DOHH2 (cell line): ENCODE measurements around the gene POLDIP3.
"Not testable (repeated sequence)": the region's sequence is repeated elsewhere in the genome, so short reads cannot be mapped to it uniquely, and the experiment has no call there.

Experiments used
- H3F3A ChIP-seq: fragments of 200-600 bp; sonication (generic), shearing (Covaris generic); 2 replicates; pipeline ENCODE4 v1.6.0; 2016; ENCODE audit warnings: antibody characterized with exemption, mild to moderate bottlenecking; ENCODE audit not compliant: control insufficient read depth, insufficient read depth
- H3K27ac ChIP-seq: fragments of 200-600 bp; sonication (generic); 2 replicates; pipeline ENCODE4 v1.5.1; 2014; ENCODE audit warnings: low read depth, mild to moderate bottlenecking, low read length, moderate library complexity
- H3K27me3 ChIP-seq: fragments of 200-600 bp; sonication (generic); 2 replicates; pipeline ENCODE4 v1.6.1; 2014; ENCODE audit warnings: mild to moderate bottlenecking, low read length, mixed read lengths; ENCODE audit not compliant: control insufficient read depth
- H3K36me3 ChIP-seq: fragments of 200-600 bp; sonication (generic); 2 replicates; pipeline ENCODE4 v1.6.1; 2014; ENCODE audit warnings: mild to moderate bottlenecking, low read length, moderate library complexity, mixed read lengths; ENCODE audit not compliant: control insufficient read depth
- H3K4me1 ChIP-seq: fragments of 200-600 bp; sonication (generic); 2 replicates; pipeline ENCODE4 v1.6.1; 2014; ENCODE audit warnings: mild to moderate bottlenecking, low read length, mixed read lengths; ENCODE audit not compliant: control insufficient read depth
- H3K4me2 ChIP-seq: fragments of 200-600 bp; sonication (generic); 2 replicates; pipeline ENCODE4 v1.6.0; 2014; ENCODE audit warnings: mild to moderate bottlenecking, low read length, moderate library complexity
- H3K4me3 ChIP-seq: fragments of 200-600 bp; sonication (generic); 2 replicates; pipeline ENCODE4 v1.5.1; 2014; ENCODE audit warnings: mild to moderate bottlenecking, low read length, mixed read lengths
- H3K79me2 ChIP-seq: fragments of 200-600 bp; sonication (generic); 2 replicates; pipeline ENCODE4 v1.6.1; 2014; ENCODE audit warnings: mild to moderate bottlenecking, low read length, mixed read lengths; ENCODE audit not compliant: control insufficient read depth
- H3K9me2 ChIP-seq: fragments of 200-600 bp; sonication (generic); replicated peaks from 2 replicates; pipeline ENCODE4 v1.6.1; 2014; ENCODE audit warnings: mild to moderate bottlenecking, low read length, mixed read lengths; ENCODE audit not compliant: control insufficient read depth
- H3K9me3 ChIP-seq: fragments of 200-600 bp; sonication (generic); 2 replicates; pipeline ENCODE4 v1.6.1; 2014; ENCODE audit warnings: antibody characterized with exemption, low read length, mixed read lengths; ENCODE audit not compliant: control insufficient read depth, insufficient read depth
- H4K20me1 ChIP-seq: fragments of 200-600 bp; sonication (generic); 2 replicates; pipeline ENCODE4 v1.6.0; 2014; ENCODE audit warnings: low read depth, mild to moderate bottlenecking, antibody characterized with exemption, low read length, moderate library complexity; ENCODE audit not compliant: control insufficient read depth, insufficient read depth
- EZH2phosphoT487 ChIP-seq: fragments of 200-600 bp; sonication (generic); IDR thresholded peaks from 2 replicates; pipeline ENCODE4 v1.6.1; 2017; ENCODE audit warnings: borderline replicate concordance, mild to moderate bottlenecking, antibody characterized with exemption, low read length, moderate library complexity, mixed read lengths
- TF ChIP-seq, protein P1 (sequence below): fragments of 200-600 bp; sonication (generic); IDR thresholded peaks from one replicate; pipeline ENCODE4 v1.5.1; 2014; ENCODE audit warnings: antibody characterized with exemption, mild to moderate bottlenecking, low read depth, low read length; ENCODE audit not compliant: poor library complexity, severe bottlenecking

The POLDIP3 gene

DNA sequence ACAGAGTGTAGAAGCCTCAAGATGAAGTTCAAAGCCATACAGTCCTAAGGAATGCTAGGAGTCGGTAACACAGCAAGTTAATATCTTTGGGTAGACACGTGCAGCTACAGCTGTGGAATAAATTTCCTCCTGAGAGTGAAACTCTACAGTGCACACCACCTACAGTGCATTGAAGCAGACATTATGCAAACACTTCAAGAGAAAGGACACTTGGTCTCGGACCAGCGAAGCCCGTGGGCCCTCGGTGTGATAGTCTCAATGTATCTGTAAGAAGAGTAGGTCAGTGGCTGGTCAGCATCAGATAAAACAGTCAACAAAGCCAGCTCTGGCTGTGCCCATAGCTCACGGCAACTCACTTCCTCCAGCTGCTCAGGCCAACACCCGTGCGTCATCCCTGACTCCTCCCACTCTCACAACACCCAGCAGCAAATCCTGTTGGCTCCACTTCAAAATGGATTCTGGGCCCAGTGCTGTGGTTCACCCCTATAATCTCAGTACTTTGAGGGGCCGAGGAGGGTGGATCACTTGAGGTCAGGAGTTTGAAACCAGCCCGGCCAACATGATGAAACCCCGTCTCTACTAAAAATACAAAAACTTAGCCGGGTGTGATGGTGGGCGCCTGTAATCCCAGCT is 77.4 kb downstream of the POLDIP3 start:
- H3K9me2 ChIP-seq, H4K20me1 ChIP-seq, H3K27me3 ChIP-seq, H3K79me2 ChIP-seq, H3K9me3 ChIP-seq, H3K36me3 ChIP-seq: not testable (repeated sequence)
- Histone ChIP-seq H3K27ac (peak overlapping the region; percentile 92), H3K4me1 (peaks cover 87% of the 10 kb centered on the region), H3F3A (peaks cover 42% of the 10 kb centered on the region), H3K4me2 (peak overlapping the region; percentile 77), H3K4me3 (peak overlapping the region; percentile 65)

DNA sequence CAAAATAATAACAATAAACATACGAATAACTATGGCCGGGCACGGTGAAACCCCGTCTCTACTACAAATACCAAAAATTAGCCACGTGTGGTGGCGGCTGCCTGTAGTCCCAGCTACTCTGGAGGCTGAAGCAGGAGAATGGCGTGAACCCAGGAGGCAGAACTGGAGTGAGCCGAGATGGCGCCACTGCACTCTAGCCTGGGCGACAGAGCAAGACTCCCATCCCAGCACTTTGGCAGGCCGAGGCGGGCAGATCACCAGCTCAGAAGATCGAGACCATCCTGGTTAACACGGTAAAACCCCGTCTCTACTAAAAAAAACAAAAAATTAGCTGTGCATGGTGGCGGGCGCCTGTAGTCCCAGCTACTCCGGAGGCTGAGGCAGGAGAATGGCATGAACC is 78.0 kb downstream of the POLDIP3 start:
- not testable (repeated sequence) for H3K27me3 ChIP-seq, H3K36me3 ChIP-seq, H3K9me3 ChIP-seq, H3K9me2 ChIP-seq, H3K79me2 ChIP-seq, H4K20me1 ChIP-seq
- Histone ChIP-seq H3F3A (peaks cover 44% of the 10 kb centered on the region), H3K4me3 (peak overlapping the region; percentile 65), H3K27ac (peak overlapping the region; percentile 92), H3K4me1 (peaks cover 93% of the 10 kb centered on the region), H3K4me2 (peak overlapping the region; percentile 77)
- TF ChIP-seq, protein P1, sequence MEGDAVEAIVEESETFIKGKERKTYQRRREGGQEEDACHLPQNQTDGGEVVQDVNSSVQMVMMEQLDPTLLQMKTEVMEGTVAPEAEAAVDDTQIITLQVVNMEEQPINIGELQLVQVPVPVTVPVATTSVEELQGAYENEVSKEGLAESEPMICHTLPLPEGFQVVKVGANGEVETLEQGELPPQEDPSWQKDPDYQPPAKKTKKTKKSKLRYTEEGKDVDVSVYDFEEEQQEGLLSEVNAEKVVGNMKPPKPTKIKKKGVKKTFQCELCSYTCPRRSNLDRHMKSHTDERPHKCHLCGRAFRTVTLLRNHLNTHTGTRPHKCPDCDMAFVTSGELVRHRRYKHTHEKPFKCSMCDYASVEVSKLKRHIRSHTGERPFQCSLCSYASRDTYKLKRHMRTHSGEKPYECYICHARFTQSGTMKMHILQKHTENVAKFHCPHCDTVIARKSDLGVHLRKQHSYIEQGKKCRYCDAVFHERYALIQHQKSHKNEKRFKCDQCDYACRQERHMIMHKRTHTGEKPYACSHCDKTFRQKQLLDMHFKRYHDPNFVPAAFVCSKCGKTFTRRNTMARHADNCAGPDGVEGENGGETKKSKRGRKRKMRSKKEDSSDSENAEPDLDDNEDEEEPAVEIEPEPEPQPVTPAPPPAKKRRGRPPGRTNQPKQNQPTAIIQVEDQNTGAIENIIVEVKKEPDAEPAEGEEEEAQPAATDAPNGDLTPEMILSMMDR = peak; percentile 24

DNA sequence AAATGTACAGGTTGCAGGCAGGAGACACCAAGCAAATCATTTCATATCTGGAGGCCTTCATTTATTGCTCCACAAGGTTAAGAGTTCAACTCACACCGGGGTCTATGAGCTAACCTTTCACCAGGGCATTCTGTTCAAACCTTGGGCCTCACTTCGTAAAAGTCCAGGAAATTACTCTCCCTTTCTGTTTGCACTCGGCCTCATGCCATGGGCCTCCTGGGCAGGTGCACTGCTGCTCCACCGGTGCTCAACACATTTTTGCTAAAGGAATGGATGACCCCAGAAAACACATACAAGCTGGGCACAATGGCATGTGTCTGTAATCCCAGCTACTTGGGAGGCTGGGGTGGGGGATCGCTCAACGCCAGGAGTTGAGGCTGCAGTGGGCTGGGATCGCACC is 78.5 kb downstream of the POLDIP3 start:
- no peaks in the 10 kb centered on the region; the same call in 1 of the 2 replicates for H3K36me3 ChIP-seq
- H3K9me3 ChIP-seq = no peaks in the 10 kb centered on the region
- peaks cover 89% of the 10 kb centered on the region for H3K4me1 ChIP-seq
- H4K20me1 ChIP-seq = no peaks in the 10 kb centered on the region
- H3K4me2 ChIP-seq = peak overlapping the region; percentile 77
- H3F3A ChIP-seq = peaks cover 43% of the 10 kb centered on the region
- no peaks in the 10 kb centered on the region for H3K27me3 ChIP-seq
- no peak for TF ChIP-seq EZH2phosphoT487
- TF ChIP-seq, protein P1 = no peak
- H3K4me3 ChIP-seq = peak overlapping the region; percentile 65
- H3K79me2 ChIP-seq = peaks cover 6% of the 10 kb centered on the region; the same call in 1 of the 2 replicates
- H3K27ac ChIP-seq = peak overlapping the region; percentile 92
- no peaks in the 10 kb centered on the region for H3K9me2 ChIP-seq

DNA sequence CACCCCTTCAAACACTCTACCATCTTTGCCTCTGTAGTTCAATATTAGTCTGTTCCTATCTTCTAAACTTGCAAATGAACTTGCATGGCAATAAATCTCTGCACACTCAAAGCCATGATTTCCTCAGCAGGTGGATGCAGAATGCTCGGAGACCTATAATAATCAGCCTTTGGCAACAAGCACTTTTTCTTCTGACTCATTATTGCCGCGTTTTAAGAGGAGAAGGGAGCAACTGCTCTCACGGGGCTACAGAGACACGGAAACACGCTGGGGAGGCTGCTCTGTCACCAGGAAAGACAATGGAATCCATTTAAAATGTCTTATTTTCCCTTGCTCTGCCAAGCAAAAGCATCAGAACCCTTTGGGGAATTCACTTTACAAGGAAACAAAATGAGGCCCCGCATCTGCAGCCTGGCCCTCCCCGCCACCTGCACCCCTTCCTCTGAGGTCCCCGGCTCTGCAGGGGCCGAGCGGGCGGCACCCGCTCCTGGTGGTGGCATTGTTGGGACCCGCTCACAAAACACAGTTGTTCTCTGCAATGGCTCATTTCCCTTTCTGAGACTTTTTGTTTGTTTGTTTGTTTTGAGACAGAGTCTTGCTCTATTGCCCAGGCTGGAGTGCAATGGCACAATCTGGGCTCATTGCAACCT is 79.5 kb downstream of the POLDIP3 start:
- H3K9me2 ChIP-seq, H3K9me3 ChIP-seq, H3K36me3 ChIP-seq, H3K79me2 ChIP-seq, H3K27me3 ChIP-seq, H4K20me1 ChIP-seq: not testable (repeated sequence)
- H3K27ac ChIP-seq = peak overlapping the region; percentile 92
- H3K4me1 ChIP-seq = peaks cover 89% of the 10 kb centered on the region
- H3K4me3 ChIP-seq = peak overlapping the region; percentile 65
- peaks cover 39% of the 10 kb centered on the region for H3F3A ChIP-seq
- H3K4me2 ChIP-seq = peak overlapping the region; percentile 89
